Ishikawa (cell line): Measurements from ENCODE around the gene FLT1.

ENCODE experiments used
- CREB1 ChIP-seq: IDR thresholded peaks from 2 replicates; pipeline ENCODE4 v1.6.1; 2012; ENCODE audit warnings: low read depth
- EP300 ChIP-seq: IDR thresholded peaks from 2 replicates; pipeline ENCODE4 v1.6.1; 2012; ENCODE audit warnings: borderline replicate concordance
- RAD21 ChIP-seq: IDR thresholded peaks from 2 replicates; pipeline ENCODE4 v1.6.1; 2012; ENCODE audit warnings: low read depth
- TEAD4 ChIP-seq: IDR thresholded peaks from 2 replicates; pipeline ENCODE4 v1.6.1; 2012
- TF ChIP-seq, protein P1 (sequence below): IDR thresholded peaks from 2 replicates; pipeline ENCODE4 v1.6.1; 2012; ENCODE audit warnings: low read depth, mild to moderate bottlenecking
- TF ChIP-seq, protein P2 (sequence below): IDR thresholded peaks from 2 replicates; pipeline ENCODE4 v1.6.1; 2012

DNA sequence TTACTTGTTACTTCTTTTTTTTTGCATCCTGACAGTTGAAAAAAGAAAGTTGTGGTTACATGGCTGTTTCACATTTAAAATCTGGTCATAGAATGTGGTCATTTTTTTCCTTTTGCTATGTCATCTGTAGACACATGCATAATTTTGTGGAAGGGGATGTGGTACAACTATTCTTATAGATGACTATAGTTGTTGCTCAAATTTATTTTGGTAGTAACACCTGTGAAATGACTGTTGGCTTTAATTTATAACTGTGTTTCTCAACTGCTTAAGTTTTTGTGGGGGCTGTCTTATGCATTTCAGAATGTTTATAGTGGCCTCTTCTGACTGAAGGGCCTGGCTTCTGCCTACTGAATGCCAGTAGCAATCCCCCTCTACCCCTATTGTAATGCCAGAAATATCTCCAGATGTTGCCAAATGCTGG lies 226.1 kb downstream of the FLT1 start:
- TF ChIP-seq EP300 (no peak), TEAD4 (no peak), RAD21 (no peak), CREB1 (no peak)
- TF ChIP-seq, protein P1, sequence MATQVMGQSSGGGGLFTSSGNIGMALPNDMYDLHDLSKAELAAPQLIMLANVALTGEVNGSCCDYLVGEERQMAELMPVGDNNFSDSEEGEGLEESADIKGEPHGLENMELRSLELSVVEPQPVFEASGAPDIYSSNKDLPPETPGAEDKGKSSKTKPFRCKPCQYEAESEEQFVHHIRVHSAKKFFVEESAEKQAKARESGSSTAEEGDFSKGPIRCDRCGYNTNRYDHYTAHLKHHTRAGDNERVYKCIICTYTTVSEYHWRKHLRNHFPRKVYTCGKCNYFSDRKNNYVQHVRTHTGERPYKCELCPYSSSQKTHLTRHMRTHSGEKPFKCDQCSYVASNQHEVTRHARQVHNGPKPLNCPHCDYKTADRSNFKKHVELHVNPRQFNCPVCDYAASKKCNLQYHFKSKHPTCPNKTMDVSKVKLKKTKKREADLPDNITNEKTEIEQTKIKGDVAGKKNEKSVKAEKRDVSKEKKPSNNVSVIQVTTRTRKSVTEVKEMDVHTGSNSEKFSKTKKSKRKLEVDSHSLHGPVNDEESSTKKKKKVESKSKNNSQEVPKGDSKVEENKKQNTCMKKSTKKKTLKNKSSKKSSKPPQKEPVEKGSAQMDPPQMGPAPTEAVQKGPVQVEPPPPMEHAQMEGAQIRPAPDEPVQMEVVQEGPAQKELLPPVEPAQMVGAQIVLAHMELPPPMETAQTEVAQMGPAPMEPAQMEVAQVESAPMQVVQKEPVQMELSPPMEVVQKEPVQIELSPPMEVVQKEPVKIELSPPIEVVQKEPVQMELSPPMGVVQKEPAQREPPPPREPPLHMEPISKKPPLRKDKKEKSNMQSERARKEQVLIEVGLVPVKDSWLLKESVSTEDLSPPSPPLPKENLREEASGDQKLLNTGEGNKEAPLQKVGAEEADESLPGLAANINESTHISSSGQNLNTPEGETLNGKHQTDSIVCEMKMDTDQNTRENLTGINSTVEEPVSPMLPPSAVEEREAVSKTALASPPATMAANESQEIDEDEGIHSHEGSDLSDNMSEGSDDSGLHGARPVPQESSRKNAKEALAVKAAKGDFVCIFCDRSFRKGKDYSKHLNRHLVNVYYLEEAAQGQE, result no peak
- TF ChIP-seq, protein P2, sequence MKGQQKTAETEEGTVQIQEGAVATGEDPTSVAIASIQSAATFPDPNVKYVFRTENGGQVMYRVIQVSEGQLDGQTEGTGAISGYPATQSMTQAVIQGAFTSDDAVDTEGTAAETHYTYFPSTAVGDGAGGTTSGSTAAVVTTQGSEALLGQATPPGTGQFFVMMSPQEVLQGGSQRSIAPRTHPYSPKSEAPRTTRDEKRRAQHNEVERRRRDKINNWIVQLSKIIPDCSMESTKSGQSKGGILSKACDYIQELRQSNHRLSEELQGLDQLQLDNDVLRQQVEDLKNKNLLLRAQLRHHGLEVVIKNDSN, result no peak
